ENCODE data around the gene PCDHA9.
"Not testable (repeated sequence)": the region's sequence is repeated elsewhere in the genome, so short reads cannot be mapped to it uniquely, and the experiment has no call there.

PCDHA9 gene

DNA sequence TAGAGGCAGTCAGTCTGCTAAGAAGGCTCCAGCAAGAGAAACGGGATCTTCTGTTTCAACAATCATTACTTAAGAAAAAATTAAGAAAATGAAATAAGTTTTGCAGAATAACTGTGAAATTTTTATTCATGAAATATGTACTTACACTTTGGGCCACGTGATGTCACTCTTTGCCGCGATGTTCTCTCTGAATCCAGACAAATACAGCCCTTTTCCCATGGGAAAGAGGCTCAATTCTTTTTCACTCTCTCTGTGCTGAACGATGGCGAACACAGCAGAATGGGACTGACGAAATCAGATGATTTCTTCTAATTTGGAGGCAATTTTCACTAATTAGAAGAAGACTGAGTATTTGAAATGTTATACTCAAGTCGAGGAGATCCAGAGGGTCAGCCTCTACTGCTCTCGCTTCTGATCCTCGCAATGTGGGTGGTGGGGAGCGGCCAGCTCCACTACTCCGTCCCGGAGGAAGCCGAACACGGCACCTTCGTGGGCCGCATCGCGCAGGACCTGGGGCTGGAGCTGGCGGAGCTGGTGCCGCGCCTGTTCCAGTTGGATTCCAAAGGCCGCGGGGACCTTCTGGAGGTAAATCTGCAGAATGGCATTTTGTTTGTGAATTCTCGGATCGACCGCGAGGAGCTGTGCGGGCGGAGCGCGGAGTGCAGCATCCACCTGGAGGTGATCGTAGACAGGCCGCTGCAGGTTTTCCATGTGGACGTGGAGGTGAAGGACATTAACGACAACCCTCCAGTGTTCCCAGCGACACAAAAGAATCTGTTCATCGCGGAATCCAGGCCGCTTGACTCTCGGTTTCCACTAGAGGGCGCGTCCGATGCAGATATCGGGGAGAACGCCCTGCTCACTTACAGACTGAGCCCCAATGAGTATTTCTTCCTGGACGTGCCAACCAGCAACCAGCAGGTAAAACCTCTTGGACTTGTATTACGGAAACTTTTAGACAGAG, at the start of gene PCDHA9:
Gene PCDHA9 (plus strand): TSS at position 244 of the 964 bp plus-strand sequence. CDS start 114 bp downstream, at position 358.
- DNase-seq (ENCODE audit: low read depth, low spot score), result not testable (repeated sequence)

DNA sequence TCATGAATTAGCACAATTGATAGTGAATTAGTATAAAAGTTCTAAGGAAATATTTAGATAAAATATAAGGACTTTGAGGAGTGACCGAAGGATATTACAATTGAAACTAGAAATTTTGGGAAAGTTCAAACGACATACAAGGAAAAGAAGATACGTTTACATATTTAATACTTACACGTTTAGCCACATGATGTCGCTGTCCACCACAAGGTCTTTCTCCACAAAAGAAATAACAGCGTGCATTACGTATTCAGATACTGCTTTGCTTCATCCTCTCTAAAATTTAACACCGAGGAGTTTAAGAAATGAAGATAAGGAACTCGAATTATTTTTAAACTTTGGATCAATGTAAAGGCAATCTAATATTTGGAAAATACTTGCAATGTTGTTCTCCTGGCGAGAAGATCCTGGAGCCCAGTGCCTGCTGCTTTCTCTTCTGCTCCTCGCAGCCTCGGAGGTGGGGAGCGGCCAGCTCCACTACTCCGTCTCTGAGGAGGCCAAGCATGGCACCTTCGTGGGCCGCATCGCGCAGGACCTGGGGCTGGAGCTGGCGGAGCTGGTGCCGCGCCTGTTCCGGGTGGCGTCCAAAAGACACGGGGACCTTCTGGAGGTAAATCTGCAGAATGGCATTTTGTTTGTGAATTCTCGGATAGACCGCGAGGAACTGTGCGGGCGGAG, 47.2 kb upstream of the PCDHA9 start, which contains the start of gene PCDHA3:
Gene PCDHA3 (plus strand): TSS at position 242 of the 678 bp plus-strand sequence.
- no peak for DNase-seq (ENCODE audit: low read depth, low spot score)

GRCh38 chr5:140801494-140801841, 46.7 kb upstream of the PCDHA9 start:
- no peak for DNase-seq (ENCODE audit: low read depth, low spot score)

DNA sequence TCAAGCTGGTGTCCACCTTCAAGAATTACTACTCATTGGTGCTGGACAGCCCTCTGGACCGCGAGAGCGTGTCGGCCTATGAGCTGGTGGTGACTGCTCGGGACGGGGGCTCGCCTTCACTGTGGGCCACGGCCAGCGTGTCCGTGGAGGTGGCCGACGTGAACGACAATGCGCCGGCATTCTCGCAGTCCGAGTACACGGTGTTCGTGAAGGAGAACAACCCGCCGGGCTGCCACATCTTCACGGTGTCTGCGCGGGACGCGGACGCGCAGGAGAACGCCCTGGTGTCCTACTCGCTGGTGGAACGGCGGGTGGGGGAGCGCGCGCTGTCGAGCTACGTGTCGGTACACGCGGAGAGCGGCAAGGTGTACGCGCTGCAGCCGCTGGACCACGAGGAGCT, 45.8 kb upstream of the PCDHA9 start:
- DNase-seq (ENCODE audit: low read depth, low spot score), result not testable (repeated sequence)

DNA sequence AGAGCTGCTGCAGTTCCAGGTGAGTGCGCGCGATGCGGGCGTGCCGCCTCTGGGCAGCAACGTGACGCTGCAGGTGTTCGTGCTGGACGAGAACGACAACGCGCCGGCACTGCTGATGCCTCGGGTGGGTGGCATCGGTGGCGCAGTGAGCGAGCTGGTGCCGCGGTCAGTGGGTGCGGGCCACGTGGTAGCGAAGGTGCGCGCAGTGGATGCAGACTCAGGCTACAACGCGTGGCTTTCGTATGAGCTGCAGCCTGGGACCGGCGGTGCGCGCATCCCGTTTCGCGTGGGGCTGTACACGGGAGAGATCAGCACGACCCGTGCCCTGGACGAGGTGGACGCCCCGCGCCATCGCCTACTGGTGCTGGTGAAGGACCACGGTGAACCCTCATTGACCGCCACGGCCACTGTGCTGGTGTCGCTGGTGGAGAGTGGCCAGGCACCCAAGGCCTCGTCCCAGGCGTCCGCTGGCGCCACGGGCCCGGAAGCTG, 45.4 kb upstream of the PCDHA9 start:
- DNase-seq (ENCODE audit: low read depth, low spot score), result no peak

DNA sequence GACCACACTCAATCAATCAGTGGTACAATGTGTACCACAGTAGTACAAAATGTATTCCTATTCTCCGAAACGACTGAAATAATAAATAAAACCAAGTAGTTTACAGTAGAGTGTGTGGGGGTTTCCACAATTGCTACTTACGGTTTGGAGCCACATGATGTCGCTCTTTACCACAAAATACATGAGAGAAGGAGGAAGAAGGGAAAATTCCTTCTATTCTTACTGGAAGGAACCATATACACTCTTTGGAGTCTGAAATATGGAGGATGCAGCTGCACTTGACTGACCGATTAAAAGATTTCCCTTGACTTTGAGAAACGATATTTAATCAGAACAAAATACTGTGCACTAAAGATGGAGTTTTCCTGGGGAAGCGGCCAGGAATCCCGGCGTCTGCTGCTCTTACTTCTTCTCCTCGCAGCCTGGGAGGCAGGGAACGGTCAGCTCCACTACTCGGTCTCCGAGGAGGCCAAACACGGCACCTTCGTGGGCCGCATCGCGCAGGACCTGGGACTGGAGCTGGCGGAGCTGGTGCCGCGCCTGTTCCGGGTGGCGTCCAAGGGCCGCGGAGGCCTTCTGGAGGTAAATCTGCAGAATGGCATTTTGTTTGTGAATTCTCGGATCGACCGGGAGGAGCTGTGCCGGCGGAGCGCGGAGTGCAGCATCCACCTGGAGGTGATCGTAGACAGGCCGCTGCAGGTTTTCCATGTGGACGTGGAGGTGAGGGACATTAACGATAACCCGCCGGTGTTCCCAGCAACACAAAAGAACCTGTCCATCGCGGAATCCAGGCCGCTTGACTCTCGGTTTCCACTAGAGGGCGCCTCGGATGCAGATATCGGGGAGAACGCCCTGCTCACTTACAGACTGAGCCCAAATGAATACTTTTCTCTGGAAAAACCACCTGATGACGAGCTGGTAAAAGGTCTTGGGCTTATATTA, 41.1 kb upstream of the PCDHA9 start, which contains the start of gene PCDHA4:
Gene PCDHA4 (plus strand): TSS at position 235 of the 942 bp plus-strand sequence.
- DNase-seq (ENCODE audit: low read depth, low spot score), result no peak

GRCh38 chr5:140808241-140808888, 39.8 kb upstream of the PCDHA9 start:
- not testable (repeated sequence) for DNase-seq (ENCODE audit: low read depth, low spot score)

- DNase-seq (ENCODE audit: low read depth, low spot score), result no peak
These were observed 39.3 kb upstream of the PCDHA9 start for GRCh38 chr5:140808889-140809291.

- DNase-seq (ENCODE audit: low read depth, low spot score), result no peak
These were observed 26.6 kb upstream of the PCDHA9 start, which contains the start of gene PCDHA5 for GRCh38 chr5:140821375-140822280. TSS of gene PCDHA5 (plus strand) at chr5:140821613.

- DNase-seq (ENCODE audit: low read depth, low spot score), result no peak
These were observed 25.9 kb upstream of the PCDHA9 start for GRCh38 chr5:140822281-140822629.

- DNase-seq (ENCODE audit: low read depth, low spot score), result not testable (repeated sequence)
These were observed 25.2 kb upstream of the PCDHA9 start for GRCh38 chr5:140822969-140823368.

GRCh38 chr5:140823475-140823874, 24.7 kb upstream of the PCDHA9 start:
- DNase-seq (ENCODE audit: low read depth, low spot score), result no peak

GRCh38 chr5:140827704-140828361, 20.3 kb upstream of the PCDHA9 start, which contains the start of gene PCDHA6:
TSS of gene PCDHA6 (plus strand) at chr5:140827960. CDS start at chr5:140828092, 132 bp downstream.
- no peak for DNase-seq (ENCODE audit: low read depth, low spot score)

DNA sequence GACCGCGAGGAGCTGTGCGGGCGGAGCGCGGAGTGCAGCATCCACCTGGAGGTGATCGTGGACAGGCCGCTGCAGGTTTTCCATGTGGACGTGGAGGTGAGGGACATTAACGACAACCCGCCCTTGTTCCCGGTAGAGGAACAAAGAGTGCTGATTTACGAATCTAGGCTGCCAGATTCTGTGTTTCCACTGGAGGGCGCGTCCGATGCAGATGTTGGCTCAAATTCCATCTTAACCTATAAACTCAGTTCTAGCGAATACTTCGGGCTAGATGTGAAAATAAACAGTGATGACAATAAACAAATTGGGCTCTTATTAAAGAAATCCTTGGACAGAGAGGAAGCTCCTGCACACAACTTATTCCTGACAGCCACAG, 19.8 kb upstream of the PCDHA9 start:
- no peak for DNase-seq (ENCODE audit: low read depth, low spot score)

GRCh38 chr5:140829511-140830501, 18.4 kb upstream of the PCDHA9 start:
- not testable (repeated sequence) for DNase-seq (ENCODE audit: low read depth, low spot score)

GRCh38 chr5:140833993-140834392, 14.2 kb upstream of the PCDHA9 start, which contains the start of gene PCDHA7:
TSS of gene PCDHA7 (plus strand) at chr5:140834269. CDS start at chr5:140834384, 115 bp downstream.
- DNase-seq (ENCODE audit: low read depth, low spot score), result no peak

DNA sequence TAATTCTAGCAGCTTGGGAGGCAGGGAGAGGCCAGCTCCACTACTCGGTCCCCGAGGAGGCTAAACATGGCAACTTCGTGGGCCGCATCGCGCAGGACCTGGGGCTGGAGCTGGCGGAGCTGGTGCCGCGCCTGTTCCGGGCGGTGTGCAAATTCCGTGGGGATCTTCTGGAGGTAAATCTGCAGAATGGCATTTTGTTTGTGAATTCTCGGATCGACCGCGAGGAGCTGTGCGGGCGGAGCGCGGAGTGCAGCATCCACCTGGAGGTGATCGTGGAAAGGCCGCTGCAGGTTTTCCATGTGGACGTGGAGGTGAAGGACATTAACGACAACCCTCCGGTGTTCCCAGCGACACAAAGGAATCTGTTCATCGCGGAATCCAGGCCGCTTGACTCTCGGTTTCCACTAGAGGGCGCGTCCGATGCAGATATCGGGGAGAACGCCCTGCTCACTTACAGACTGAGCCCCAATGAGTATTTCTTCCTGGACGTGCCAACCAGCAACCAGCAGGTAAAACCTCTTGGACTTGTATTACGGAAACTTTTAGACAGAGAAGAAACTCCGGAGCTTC, 13.7 kb upstream of the PCDHA9 start:
- not testable (repeated sequence) for DNase-seq (ENCODE audit: low read depth, low spot score)

Measured in brain pericyte (primary cell).